Parathyroid adenoma (tissue), 2 donors: Measurements from ENCODE around the gene SPRING1.
A peak's percentile ranks its signal among the peaks of the same experiment; 100 is the strongest.

Experiments
- H2AFZ ChIP-seq: fragments of 300-600 bp; sonication (generic); one replicate; pipeline ENCODE4 v1.7.0; 2017; ENCODE audit warnings: antibody characterized with exemption, mild to moderate bottlenecking
- H3K27ac ChIP-seq: fragments of 300-600 bp; sonication (generic); one replicate; pipeline ENCODE4 v1.7.0; 2017
- H3K27me3 ChIP-seq: fragments of 300-600 bp; sonication (generic); one replicate; pipeline ENCODE4 v1.7.0; 2017; ENCODE audit warnings: low read length; ENCODE audit not compliant: control insufficient read depth, insufficient read depth
- H3K36me3 ChIP-seq: fragments of 300-600 bp; sonication (generic); one replicate; pipeline ENCODE4 v1.7.0; 2017; ENCODE audit warnings: low read length; ENCODE audit not compliant: control insufficient read depth, insufficient read depth
- H3K4me1 ChIP-seq: fragments of 300-600 bp; sonication (generic); one replicate; pipeline ENCODE4 v1.7.0; 2017; ENCODE audit warnings: control low read depth
- H3K4me2 ChIP-seq: fragments of 300-600 bp; sonication (generic); one replicate; pipeline ENCODE4 v1.7.0; 2017; ENCODE audit warnings: low read length
- H3K4me3 ChIP-seq: fragments of 300-600 bp; sonication (generic); one replicate; pipeline ENCODE4 v1.7.0; 2017; ENCODE audit warnings: low read depth, low read length
- H3K79me2 ChIP-seq: fragments of 300-600 bp; sonication (generic); one replicate; pipeline ENCODE4 v1.7.0; 2017; ENCODE audit warnings: control low read depth
- H3K9ac ChIP-seq: fragments of 300-600 bp; sonication (generic); one replicate; pipeline ENCODE4 v1.7.0; 2017; ENCODE audit warnings: mild to moderate bottlenecking
- H3K9me3 ChIP-seq: fragments of 300-600 bp; sonication (generic); one replicate; pipeline ENCODE4 v1.7.0; 2017; ENCODE audit warnings: low read length; ENCODE audit not compliant: control insufficient read depth
- TF ChIP-seq, protein P1 (sequence below): fragments of 300-600 bp; sonication (generic); IDR thresholded peaks from one replicate; pipeline ENCODE4 v1.7.0; 2017; ENCODE audit warnings: antibody characterized with exemption, mild to moderate bottlenecking
- donor health status: primary hyperparathyroidism.

Gene SPRING1

GRCh38 chr12:116693286-116694227 lies 44.3 kb downstream of the SPRING1 start:
- peak overlapping the region; percentile 46 for H3K4me2 ChIP-seq
- no peak overlapping the region for H3K9ac ChIP-seq
- no peaks in the 10 kb centered on the region for H3K4me1 ChIP-seq
- TF ChIP-seq, protein P1, sequence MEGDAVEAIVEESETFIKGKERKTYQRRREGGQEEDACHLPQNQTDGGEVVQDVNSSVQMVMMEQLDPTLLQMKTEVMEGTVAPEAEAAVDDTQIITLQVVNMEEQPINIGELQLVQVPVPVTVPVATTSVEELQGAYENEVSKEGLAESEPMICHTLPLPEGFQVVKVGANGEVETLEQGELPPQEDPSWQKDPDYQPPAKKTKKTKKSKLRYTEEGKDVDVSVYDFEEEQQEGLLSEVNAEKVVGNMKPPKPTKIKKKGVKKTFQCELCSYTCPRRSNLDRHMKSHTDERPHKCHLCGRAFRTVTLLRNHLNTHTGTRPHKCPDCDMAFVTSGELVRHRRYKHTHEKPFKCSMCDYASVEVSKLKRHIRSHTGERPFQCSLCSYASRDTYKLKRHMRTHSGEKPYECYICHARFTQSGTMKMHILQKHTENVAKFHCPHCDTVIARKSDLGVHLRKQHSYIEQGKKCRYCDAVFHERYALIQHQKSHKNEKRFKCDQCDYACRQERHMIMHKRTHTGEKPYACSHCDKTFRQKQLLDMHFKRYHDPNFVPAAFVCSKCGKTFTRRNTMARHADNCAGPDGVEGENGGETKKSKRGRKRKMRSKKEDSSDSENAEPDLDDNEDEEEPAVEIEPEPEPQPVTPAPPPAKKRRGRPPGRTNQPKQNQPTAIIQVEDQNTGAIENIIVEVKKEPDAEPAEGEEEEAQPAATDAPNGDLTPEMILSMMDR, result no peak
- H3K79me2 ChIP-seq, result no peaks in the 10 kb centered on the region
- H3K27me3 ChIP-seq, result peaks cover 3% of the 10 kb centered on the region
- H2AFZ ChIP-seq, result peak overlapping the region; percentile 69
- no peaks in the 10 kb centered on the region for H3K36me3 ChIP-seq
- H3K27ac ChIP-seq, result no peak overlapping the region
- H3K4me3 ChIP-seq, result no peak overlapping the region
- H3K9me3 ChIP-seq, result no peaks in the 10 kb centered on the region

DNA sequence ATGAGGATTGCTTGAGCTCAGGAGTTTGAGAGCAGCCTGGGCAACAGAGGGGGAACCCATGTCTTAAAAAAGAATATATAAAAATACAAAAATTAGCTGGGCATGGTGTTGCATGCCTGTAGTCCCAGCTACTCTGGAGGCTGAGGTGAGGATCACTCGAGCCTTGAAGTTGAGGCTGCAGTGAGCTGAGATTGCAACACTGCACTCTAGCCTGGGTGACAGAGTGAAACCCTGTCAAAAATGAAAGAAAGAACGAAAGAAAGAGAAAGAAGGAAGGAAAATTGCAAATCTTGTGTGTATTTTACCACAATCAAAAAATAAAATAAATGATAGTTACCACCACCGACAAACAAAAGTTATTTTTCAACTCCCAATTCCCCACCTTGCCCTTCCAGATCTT lies 45.3 kb downstream of the SPRING1 start:
- Histone ChIP-seq H2AFZ (no peak overlapping the region), H3K27ac (no peak overlapping the region), H3K79me2 (no peaks in the 10 kb centered on the region), H3K4me2 (no peak overlapping the region), H3K9me3 (no peaks in the 10 kb centered on the region), H3K4me3 (no peak overlapping the region), H3K9ac (no peak overlapping the region), H3K36me3 (no peaks in the 10 kb centered on the region), H3K4me1 (no peaks in the 10 kb centered on the region), H3K27me3 (peaks cover 3% of the 10 kb centered on the region)
- TF ChIP-seq, protein P1, result no peak

- H3K27me3 ChIP-seq, result peaks cover 3% of the 10 kb centered on the region
- H2AFZ ChIP-seq, result no peak overlapping the region
- H3K4me1 ChIP-seq, result no peaks in the 10 kb centered on the region
- no peak overlapping the region for H3K9ac ChIP-seq
- TF ChIP-seq, protein P1, result no peak
- no peak overlapping the region for H3K27ac ChIP-seq
- H3K79me2 ChIP-seq, result no peaks in the 10 kb centered on the region
- H3K4me3 ChIP-seq, result no peak overlapping the region
- no peak overlapping the region for H3K4me2 ChIP-seq
- H3K36me3 ChIP-seq, result no peaks in the 10 kb centered on the region
- H3K9me3 ChIP-seq, result no peaks in the 10 kb centered on the region
These were observed 46.2 kb downstream of the SPRING1 start for GRCh38 chr12:116691636-116692035.

DNA sequence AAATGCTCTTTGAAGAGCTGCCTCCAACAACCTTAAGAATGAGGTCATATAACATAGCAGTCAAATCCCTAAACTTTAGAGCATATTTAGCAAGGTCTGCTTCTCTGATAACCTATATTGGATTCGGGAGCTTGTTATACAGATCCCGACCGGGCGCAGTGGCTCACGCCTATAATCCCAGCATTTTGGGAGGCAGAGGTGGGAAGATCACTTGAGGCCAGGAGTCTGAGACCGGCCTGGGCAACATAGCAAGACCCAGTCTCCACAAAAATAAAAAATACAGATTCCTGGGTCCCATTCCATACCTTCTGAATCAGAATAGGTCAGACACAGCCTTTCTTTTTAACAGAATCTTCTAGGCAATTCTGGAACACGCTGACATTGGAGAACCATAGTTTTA lies 46.7 kb downstream of the SPRING1 start:
- Histone ChIP-seq H3K4me1 (no peaks in the 10 kb centered on the region), H3K9ac (no peak overlapping the region), H3K79me2 (no peaks in the 10 kb centered on the region), H3K9me3 (no peaks in the 10 kb centered on the region), H3K4me3 (no peak overlapping the region), H3K36me3 (no peaks in the 10 kb centered on the region), H3K27me3 (peaks cover 3% of the 10 kb centered on the region), H3K27ac (no peak overlapping the region), H2AFZ (no peak overlapping the region), H3K4me2 (no peak overlapping the region)
- TF ChIP-seq, protein P1, result no peak
